Activated CD8-positive, alpha-beta memory T cell treated with anti-CD3 and anti-CD28 coated beads, Interleukin-2, amount 10 ng/mL, durations not matched to agents 7 days and 5 days (primary cell): ENCODE measurements around the gene ANP32D. TPM values are rescaled to one million over a fixed set of nuclear protein-coding genes. Genes with fewer than 3 reads are reported as not detected.
"Not testable (repeated sequence)": the region's sequence is repeated elsewhere in the genome, so short reads cannot be mapped to it uniquely, and the experiment has no call there.

Experiments used
- ATAC-seq: fragments of 150-1000 bp; cut with Tn5 transposase; one replicate; pipeline ENCODE4 v1.10.0; 2021; ENCODE audit warnings: moderate library complexity
- CTCF ChIA-PET: fragments of 350-600 bp; sonication (Branson Sonifier 250); formaldehyde crosslinking; loops from one replicate; lab custom pipeline; 2021; ENCODE audit warnings: antibody characterized with exemption; lab: Charles Lee
- DNase-seq: peaks from one replicate; pipeline ENCODE4 v3.0.0-alpha.2; 2020
- H3K27ac Mint-ChIP-seq: one replicate; pipeline ENCODE4 v1.8.0; 2021; ENCODE audit warnings: mild to moderate bottlenecking, mixed read lengths
- H3K27me3 Mint-ChIP-seq: one replicate; pipeline ENCODE4 v1.8.0; 2021; ENCODE audit warnings: mixed read lengths
- H3K36me3 Mint-ChIP-seq: one replicate; pipeline ENCODE4 v1.8.0; 2021; ENCODE audit warnings: mild to moderate bottlenecking, mixed read lengths
- H3K4me1 Mint-ChIP-seq: one replicate; pipeline ENCODE4 v1.8.0; 2021; ENCODE audit warnings: mixed read lengths
- H3K4me3 Mint-ChIP-seq: one replicate; pipeline ENCODE4 v1.8.0; 2021; ENCODE audit warnings: mild to moderate bottlenecking, moderate library complexity, mixed read lengths
- H3K9me3 Mint-ChIP-seq: one replicate; pipeline ENCODE4 v1.8.0; 2022; ENCODE audit warnings: low read depth, mixed read lengths
- total RNA-seq, 2 experiments: library from RNA; stranded (reverse); gene quantifications; one replicate each; pipeline ENCODE4 v1.2.3, GENCODE V29; 2021

The ANP32D gene
- total RNA-seq, result not detected

DNA sequence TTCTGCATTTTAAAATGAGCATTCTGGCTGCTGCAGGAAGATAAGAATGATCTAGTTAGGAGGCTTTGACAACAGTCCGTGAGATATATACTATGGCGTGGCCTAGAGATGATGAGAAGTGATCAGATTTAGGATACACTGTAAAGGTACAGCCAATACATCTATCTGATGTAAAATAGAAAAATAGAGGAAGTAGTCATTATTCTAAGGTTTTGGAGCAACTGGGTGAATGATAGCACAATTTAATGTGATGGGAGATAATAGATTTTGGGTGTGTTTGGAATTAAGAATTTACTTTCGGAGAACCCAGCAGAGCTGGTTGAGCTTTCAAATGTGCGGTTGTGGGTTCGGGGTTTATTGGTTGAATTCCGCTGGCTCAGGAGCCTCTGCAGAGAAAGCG, at the start of gene ANP32D:
Gene ANP32D (plus strand): TSS at position 301 of the 400 bp plus-strand sequence. CDS start 106 bp downstream, outside the sequence.
- CTCF ChIA-PET, result no interaction called here
- no peaks in the 10 kb centered on the region for H3K4me1 Mint-ChIP-seq

DNA sequence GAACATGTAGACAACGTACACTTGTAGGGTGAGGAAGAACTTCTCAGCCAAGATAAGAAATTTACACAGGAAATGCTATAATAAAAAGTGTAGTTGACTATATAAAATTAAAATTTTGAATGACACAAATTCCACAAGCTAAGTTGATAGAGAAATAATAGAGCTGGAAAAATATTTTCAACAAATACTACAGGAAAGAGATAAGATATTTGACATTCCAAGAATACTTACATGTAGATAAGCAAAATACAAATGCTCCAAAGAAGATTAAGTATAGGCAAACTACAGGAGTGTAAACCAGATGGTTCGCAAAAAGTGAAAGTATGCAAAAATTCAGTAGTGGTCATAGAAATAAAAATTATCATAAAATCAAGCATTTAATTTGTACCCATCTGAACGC, 49.2 kb upstream of the ANP32D start:
- Mint-ChIP-seq H3K4me3 (no peak overlapping the region), H3K4me1 (peaks cover 2% of the 10 kb centered on the region), H3K27me3 (peaks cover 3% of the 10 kb centered on the region), H3K27ac (no peak overlapping the region), H3K36me3 (no peaks in the 10 kb centered on the region), H3K9me3 (peaks cover 2% of the 10 kb centered on the region)
- no peak for ATAC-seq
- DNase-seq, result no peak
- CTCF ChIA-PET, result no interaction called here

More for the DNA sequence above, at the start of gene ANP32D:
- ATAC-seq, result no peak
- DNase-seq, result no peak
- Mint-ChIP-seq H3K4me3 (no peak within 1 kb of the TSS), H3K27me3 (peaks cover 10% of the 10 kb centered on the region), H3K9me3 (peaks cover 24% of the 10 kb centered on the region), H3K27ac (no peak within 1 kb of the TSS), H3K36me3 (peaks cover 2% of the 10 kb centered on the region)

DNA sequence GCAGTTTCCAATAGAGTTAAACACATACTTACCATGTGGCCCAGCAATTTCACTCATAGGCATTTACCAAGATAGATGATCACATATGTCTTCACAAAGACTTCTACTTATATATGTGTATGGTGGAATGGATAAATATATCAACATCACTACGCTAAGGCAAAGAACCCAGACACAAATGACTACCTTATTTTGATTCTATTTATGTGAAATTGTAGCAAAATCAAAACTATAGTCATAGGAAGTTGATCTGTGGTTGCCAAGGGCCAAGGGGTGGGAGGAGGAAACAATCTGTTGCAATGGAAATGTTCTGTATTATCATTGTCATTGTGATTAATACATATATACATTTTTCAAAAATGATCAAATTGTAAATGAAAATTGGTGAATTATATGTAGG, 47.7 kb upstream of the ANP32D start:
- DNase-seq (no peak), ATAC-seq (no peak)
- no peak overlapping the region for H3K27ac Mint-ChIP-seq
- no peak overlapping the region for H3K4me3 Mint-ChIP-seq
- H3K9me3 Mint-ChIP-seq, result peaks cover 6% of the 10 kb centered on the region
- H3K4me1 Mint-ChIP-seq, result peaks cover 2% of the 10 kb centered on the region
- CTCF ChIA-PET, result no interaction called here
- no peaks in the 10 kb centered on the region for H3K36me3 Mint-ChIP-seq
- H3K27me3 Mint-ChIP-seq, result peaks cover 4% of the 10 kb centered on the region

DNA sequence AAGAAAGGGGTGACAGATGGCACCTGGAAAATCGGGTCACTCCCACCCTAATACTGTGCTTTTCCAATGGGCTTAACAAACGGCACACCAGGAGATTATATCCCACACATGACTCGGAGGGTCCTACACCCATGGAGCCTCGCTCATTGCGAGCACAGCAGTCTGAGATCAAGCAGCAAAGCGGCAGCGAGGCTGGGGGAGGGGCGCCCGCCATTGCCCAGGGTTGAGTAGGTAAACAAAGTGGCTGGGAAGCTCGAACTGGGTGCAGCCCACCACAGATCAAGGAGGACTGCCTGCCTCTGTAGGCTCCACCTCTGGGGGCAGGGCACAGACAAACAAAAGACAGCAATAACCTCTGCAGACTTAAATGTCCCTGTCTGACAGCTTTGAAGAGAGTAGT, 38.3 kb upstream of the ANP32D start:
- peaks cover 17% of the 10 kb centered on the region for H3K27me3 Mint-ChIP-seq
- not testable (repeated sequence) for H3K27ac Mint-ChIP-seq, H3K9me3 Mint-ChIP-seq, DNase-seq, H3K4me3 Mint-ChIP-seq, H3K4me1 Mint-ChIP-seq, H3K36me3 Mint-ChIP-seq, ATAC-seq
- CTCF ChIA-PET, result interaction anchor here (0.7 kb wide), 1 partner anchor 830 kb away, joined by 4 read pairs; no protein-coding TSS in a partner anchor

DNA sequence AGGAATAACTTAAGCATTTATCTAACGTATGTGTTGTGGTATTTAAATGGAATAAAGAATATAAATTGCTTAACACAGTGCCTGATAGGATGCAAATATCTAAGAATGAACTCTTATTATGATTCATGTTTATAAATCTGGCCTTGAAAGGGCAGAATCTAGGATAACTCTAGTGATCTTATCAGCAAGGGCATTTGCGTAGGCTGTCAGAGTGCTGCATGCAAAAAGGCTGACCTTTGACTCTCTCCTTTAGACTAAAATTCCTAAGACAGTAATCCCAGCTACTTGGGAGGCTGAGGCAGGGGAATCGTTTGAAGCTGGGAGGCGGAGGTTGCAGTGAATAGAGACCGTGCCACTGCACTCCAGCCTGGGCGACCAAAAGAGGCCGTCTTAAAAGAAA, 31.3 kb upstream of the ANP32D start:
- CTCF ChIA-PET, result no interaction called here
- Mint-ChIP-seq H3K4me1 (no peaks in the 10 kb centered on the region), H3K4me3 (no peak overlapping the region), H3K27me3 (peaks cover 13% of the 10 kb centered on the region), H3K36me3 (no peaks in the 10 kb centered on the region), H3K27ac (no peak overlapping the region), H3K9me3 (no peaks in the 10 kb centered on the region)
- ATAC-seq, result no peak
- no peak for DNase-seq

DNA sequence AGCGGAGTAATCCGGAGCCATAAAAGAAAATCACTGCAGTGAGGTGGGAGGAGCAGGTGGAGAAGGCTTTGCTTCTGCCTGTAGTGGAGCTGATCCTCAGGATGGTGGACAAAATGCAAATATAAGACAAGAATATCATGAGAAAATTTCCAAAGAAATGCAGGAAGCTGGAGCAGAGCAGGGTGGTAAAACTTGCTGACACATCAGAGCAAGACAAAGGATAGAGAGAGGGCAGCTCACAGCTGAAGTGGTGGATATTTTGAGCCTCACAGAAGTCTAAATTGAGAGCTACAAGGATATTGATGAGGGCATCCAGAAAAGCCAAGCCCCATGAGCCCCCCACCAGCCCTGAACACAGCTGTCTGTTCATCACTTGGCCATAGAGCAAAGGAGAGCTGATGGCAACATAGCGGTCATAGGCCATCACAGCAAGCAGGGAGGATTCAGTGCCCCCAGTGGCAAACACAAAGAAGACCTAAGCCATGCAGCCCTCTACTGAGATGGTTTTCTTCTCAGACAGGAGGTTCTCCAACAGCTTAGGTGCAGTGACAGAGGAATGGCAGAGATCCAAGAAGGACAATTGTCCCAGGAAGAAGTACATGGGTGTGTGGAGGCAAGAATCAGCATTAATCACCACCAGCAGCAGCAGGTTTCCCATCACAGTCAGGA, 30.0 kb upstream of the ANP32D start:
- H3K27ac Mint-ChIP-seq, result no peak overlapping the region
- CTCF ChIA-PET, result no interaction called here

DNA sequence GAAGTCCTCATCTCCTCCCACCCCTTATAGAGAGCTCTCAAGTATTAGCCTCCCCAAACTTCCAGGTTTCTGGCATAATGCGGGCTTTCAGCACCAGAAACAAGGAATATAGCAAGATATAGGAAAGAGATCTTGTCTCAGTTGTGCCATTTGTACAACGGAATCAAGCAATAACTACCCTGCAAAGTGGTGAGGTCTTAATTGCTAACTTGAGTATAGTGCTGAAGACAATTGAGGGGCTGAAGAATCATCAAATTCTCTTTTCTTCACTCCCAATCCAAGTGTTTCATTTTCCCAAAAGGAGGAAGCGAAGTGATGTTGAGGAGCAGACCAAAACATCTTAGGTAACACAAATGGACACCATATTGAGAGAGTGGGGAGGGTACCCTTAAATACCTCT, 26.8 kb upstream of the ANP32D start:
- no peak overlapping the region for H3K4me3 Mint-ChIP-seq
- H3K27me3 Mint-ChIP-seq, result peaks cover 13% of the 10 kb centered on the region
- CTCF ChIA-PET, result no interaction called here
- H3K36me3 Mint-ChIP-seq, result no peaks in the 10 kb centered on the region
- peaks cover 5% of the 10 kb centered on the region for H3K9me3 Mint-ChIP-seq
- ATAC-seq, result no peak
- no peak for DNase-seq
- no peaks in the 10 kb centered on the region for H3K4me1 Mint-ChIP-seq
- H3K27ac Mint-ChIP-seq, result no peak overlapping the region

More for the DNA sequence above, 30.0 kb upstream of the ANP32D start:
- ATAC-seq (no peak), DNase-seq (no peak)
- Mint-ChIP-seq H3K9me3 (no peaks in the 10 kb centered on the region), H3K4me1 (no peaks in the 10 kb centered on the region), H3K27me3 (peaks cover 13% of the 10 kb centered on the region), H3K36me3 (no peaks in the 10 kb centered on the region), H3K4me3 (no peak overlapping the region)

DNA sequence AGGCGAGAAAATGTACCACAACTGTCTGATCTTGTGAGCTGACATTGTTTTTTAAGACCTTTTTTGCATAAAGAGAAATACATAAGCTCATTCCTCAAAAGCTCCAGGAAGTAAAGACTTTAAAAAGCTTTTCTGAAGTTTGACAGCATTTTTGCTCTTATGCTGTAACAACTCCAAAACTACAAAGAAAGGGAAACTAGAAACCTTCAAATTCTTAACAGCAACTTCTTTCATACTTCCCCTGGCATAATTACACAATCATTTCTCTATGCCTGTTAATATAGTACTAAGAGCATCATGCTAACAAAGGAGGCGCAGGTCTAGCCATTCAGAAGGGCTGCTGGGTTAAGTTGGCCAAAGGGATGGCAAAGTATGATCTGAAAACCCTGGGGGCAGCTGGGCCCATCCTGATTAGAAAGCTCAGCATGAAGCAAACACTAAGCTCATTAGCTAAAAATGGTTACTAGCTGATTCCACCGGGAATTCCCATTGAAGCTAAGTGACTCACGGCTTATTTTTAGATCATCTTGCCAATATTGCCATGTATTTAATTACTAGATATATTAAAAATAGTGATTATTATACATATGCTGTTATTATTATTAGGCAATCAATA, 26.1 kb upstream of the ANP32D start:
- CTCF ChIA-PET, result no interaction called here
- ATAC-seq, result no peak
- no peak overlapping the region for H3K4me3 Mint-ChIP-seq

DNA sequence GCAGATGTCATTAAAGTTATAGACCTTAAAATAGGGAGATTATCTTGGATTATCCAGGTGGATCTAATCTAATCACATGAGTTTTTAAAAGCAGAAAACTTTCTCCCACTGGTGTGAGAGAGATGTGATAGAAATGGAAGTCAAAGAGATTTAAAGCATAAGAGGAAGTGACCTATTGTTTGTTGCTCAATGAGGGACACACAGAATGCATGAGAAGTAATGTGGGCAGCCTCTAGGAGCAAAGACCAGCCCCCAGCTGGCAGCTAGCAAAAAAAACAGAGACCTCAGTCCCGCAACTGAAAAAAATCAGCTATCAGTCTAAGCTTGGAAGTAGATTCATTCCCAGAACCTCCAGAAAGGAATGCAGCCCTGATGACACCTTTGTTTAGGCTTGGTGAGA, 24.6 kb upstream of the ANP32D start:
- H3K27ac Mint-ChIP-seq, result no peak overlapping the region
- DNase-seq (no peak), ATAC-seq (no peak)
- peaks cover 9% of the 10 kb centered on the region for H3K27me3 Mint-ChIP-seq
- no peaks in the 10 kb centered on the region for H3K4me1 Mint-ChIP-seq
- peaks cover 5% of the 10 kb centered on the region for H3K9me3 Mint-ChIP-seq
- CTCF ChIA-PET, result no interaction called here
- no peaks in the 10 kb centered on the region for H3K36me3 Mint-ChIP-seq
- H3K4me3 Mint-ChIP-seq, result no peak overlapping the region

More for the DNA sequence above, 26.1 kb upstream of the ANP32D start:
- DNase-seq, result no peak
- Mint-ChIP-seq H3K4me1 (no peaks in the 10 kb centered on the region), H3K27ac (no peak overlapping the region), H3K27me3 (peaks cover 13% of the 10 kb centered on the region), H3K9me3 (peaks cover 5% of the 10 kb centered on the region), H3K36me3 (no peaks in the 10 kb centered on the region)

DNA sequence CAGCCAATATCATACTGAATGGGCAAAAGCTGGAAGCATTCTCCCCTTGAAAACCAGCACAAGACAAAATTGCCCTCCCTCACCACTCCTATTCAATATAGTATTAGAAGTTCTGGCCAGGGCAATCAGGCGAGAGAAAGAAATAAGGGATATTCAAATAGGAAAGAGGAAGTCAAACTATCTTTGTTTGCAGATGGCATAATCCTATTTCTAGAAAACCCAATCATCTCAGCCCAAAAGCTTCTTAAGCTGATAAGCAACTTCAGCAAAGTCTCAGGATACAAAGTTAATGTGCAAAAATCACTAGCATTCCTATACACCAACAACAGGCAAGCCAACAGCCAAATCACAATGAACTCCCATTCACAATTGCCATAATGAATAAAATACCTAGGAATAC, 21.0 kb upstream of the ANP32D start:
- DNase-seq (no peak), ATAC-seq (no peak)
- Mint-ChIP-seq H3K9me3 (peaks cover 5% of the 10 kb centered on the region), H3K4me3 (no peak overlapping the region), H3K4me1 (no peaks in the 10 kb centered on the region), H3K27me3 (peaks cover 3% of the 10 kb centered on the region), H3K36me3 (no peaks in the 10 kb centered on the region), H3K27ac (no peak overlapping the region)
- CTCF ChIA-PET, result no interaction called here

DNA sequence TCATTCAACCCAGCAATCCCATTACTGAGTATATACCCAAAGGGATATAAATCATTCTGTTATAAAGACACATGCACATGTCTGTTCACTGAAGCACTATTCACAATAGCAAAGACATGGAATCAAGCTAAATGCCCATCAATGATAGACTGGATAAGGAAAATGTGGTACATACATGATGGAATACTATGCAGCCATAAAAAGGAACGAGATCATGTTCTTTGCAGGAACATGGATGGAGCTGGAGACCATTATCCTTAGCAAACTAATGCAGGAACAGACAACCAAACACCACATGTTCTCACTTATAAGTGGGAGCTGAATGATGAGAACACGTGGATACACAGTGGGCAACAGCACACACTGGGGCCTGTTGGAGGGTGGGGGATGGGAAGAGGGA, 19.4 kb upstream of the ANP32D start:
- H3K4me1 Mint-ChIP-seq, H3K9me3 Mint-ChIP-seq, CTCF ChIA-PET, H3K4me3 Mint-ChIP-seq, H3K36me3 Mint-ChIP-seq, H3K27me3 Mint-ChIP-seq, DNase-seq, ATAC-seq, H3K27ac Mint-ChIP-seq: not testable (repeated sequence)

DNA sequence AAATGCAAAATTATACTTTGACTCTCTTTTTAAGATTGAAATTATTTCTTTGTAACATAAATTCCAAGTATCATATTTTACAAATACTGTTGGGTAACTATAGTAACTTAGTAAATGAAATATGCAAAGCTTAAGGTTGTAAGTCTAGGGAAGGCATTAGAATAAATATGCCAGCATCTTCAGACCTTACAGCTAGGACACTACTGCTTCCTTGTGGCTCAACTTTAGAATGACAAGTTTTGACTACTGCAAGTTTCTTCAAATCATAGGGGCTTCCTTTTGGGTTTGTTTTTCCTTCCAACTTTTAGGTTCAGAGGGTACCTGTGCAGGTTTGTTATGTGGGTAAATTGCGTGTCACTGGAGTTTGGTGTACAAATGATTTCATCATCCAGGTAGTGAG, 17.7 kb upstream of the ANP32D start:
- Mint-ChIP-seq H3K36me3 (no peaks in the 10 kb centered on the region), H3K9me3 (peaks cover 5% of the 10 kb centered on the region), H3K4me1 (no peaks in the 10 kb centered on the region), H3K27me3 (peaks cover 15% of the 10 kb centered on the region), H3K4me3 (no peak overlapping the region), H3K27ac (no peak overlapping the region)
- DNase-seq, result no peak
- ATAC-seq, result no peak
- CTCF ChIA-PET, result interaction anchor here (0.5 kb wide), 1 partner anchor 164 kb away, joined by 3 read pairs; no protein-coding TSS in a partner anchor

DNA sequence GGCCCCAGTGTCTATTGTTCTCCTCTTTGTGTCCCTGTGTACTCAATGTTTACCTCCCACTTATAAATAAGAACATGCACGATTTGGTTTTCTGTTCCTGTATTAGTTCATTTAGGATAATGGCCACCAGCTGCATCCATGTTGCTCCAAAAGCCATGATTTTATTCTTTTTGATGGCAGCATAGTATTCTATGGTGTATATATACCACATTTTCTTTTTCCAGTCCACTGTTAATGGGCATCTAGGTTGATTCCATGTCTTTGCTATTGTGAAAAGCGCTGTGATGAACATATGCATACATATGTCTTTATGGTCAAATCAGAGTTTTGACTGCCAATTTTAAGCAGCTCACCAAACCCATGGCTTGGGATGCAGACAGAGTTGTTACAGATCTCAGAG, 17.2 kb upstream of the ANP32D start:
- CTCF ChIA-PET, result no interaction called here
- H3K4me3 Mint-ChIP-seq, result no peak overlapping the region
- no peak for DNase-seq
- no peak overlapping the region for H3K27ac Mint-ChIP-seq
- no peaks in the 10 kb centered on the region for H3K4me1 Mint-ChIP-seq
- no peaks in the 10 kb centered on the region for H3K36me3 Mint-ChIP-seq
- H3K27me3 Mint-ChIP-seq, result peaks cover 15% of the 10 kb centered on the region
- H3K9me3 Mint-ChIP-seq, result peaks cover 2% of the 10 kb centered on the region
- ATAC-seq, result no peak

DNA sequence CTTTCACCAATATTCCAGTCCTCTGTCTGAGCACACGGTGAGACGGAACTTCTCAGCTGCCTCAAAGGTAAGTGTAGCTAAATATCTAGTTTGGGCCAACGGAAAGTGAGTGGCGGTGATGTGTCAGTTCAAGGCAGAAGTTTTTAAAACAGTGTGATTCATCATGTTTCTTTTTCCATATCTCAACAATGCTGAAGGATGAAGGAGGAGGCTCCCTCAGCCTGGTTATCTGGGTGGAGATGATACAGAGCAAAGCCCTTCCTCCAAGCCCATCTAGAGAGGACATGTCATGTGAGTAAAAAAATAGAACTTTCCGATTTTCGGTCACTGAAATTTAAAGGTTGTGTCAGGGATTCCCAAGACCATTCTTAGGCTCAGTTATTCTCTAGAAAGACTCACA, 13.1 kb upstream of the ANP32D start:
- Mint-ChIP-seq H3K9me3 (no peaks in the 10 kb centered on the region), H3K27me3 (peaks cover 38% of the 10 kb centered on the region), H3K4me3 (no peak overlapping the region), H3K4me1 (no peaks in the 10 kb centered on the region), H3K36me3 (no peaks in the 10 kb centered on the region), H3K27ac (no peak overlapping the region)
- CTCF ChIA-PET, result interaction anchor here (1.8 kb wide), 1 partner anchor 9 kb away, joined by 3 read pairs; no protein-coding TSS in a partner anchor
- no peak for DNase-seq
- ATAC-seq, result no peak
